ENCODE data around the gene TNRC6C.

Gene TNRC6C

GRCh38 chr17:78019367-78019975 is 61.0 kb downstream of the TNRC6C start:
- H3K4me3 ChIP-seq (ENCODE audit: low read depth, low read length) = no peak overlapping the region

GRCh38 chr17:78019976-78020716 is 61.6 kb downstream of the TNRC6C start:
- no peak for TF ChIP-seq CTCF (IDR thresholded peaks at IDR 0.05; ENCODE audit: low read depth, low read length)
- H3K4me3 ChIP-seq (ENCODE audit: low read depth, low read length) = no peak overlapping the region

More at GRCh38 chr17:78019367-78019975, 61.0 kb downstream of the TNRC6C start:
- no peak; the same call in 1 of the 2 replicates for TF ChIP-seq CTCF (IDR thresholded peaks at IDR 0.05; ENCODE audit: low read depth, low read length)

- TF ChIP-seq CTCF (IDR thresholded peaks at IDR 0.05; ENCODE audit: low read depth, low read length) = no peak
- H3K4me3 ChIP-seq (ENCODE audit: low read depth, low read length) = no peak overlapping the region
Measured at GRCh38 chr17:78020717-78021108, 62.2 kb downstream of the TNRC6C start.

- no peak for TF ChIP-seq CTCF (IDR thresholded peaks at IDR 0.05; ENCODE audit: low read depth, low read length)
- H3K4me3 ChIP-seq (ENCODE audit: low read depth, low read length) = no peak overlapping the region
Measured at GRCh38 chr17:78022425-78022824, 63.9 kb downstream of the TNRC6C start.

- TF ChIP-seq CTCF (IDR thresholded peaks at IDR 0.05; ENCODE audit: low read depth, low read length) = no peak
- H3K4me3 ChIP-seq (ENCODE audit: low read depth, low read length) = no peak overlapping the region
Measured at GRCh38 chr17:78023042-78023441, 64.5 kb downstream of the TNRC6C start.

GRCh38 chr17:78026381-78026780 is 67.9 kb downstream of the TNRC6C start:
- H3K4me3 ChIP-seq (ENCODE audit: low read depth, low read length) = no peak overlapping the region
- no peak for TF ChIP-seq CTCF (IDR thresholded peaks at IDR 0.05; ENCODE audit: low read depth, low read length)

- TF ChIP-seq CTCF (IDR thresholded peaks at IDR 0.05; ENCODE audit: low read depth, low read length) = no peak
- no peak overlapping the region for H3K4me3 ChIP-seq (ENCODE audit: low read depth, low read length)
Measured at GRCh38 chr17:78027121-78027520, 68.6 kb downstream of the TNRC6C start.
